Stimulated activated CD4-positive, alpha-beta T cell treated with anti-CD3 and anti-CD28 coated beads, Interleukin-15, amount 100 ng/mL, for 48 hours (primary cell): ENCODE measurements around the gene LSAMP.
"Not testable (repeated sequence)": the region's sequence is repeated elsewhere in the genome, so short reads cannot be mapped to it uniquely, and the experiment has no call there.

ENCODE experiments used
- DNase-seq, 2 donors: peaks; one replicate each; pipeline ENCODE4 v3.0.0-alpha.2; 2020; ENCODE audit warnings: low read depth in 2 of 2

LSAMP gene

DNA sequence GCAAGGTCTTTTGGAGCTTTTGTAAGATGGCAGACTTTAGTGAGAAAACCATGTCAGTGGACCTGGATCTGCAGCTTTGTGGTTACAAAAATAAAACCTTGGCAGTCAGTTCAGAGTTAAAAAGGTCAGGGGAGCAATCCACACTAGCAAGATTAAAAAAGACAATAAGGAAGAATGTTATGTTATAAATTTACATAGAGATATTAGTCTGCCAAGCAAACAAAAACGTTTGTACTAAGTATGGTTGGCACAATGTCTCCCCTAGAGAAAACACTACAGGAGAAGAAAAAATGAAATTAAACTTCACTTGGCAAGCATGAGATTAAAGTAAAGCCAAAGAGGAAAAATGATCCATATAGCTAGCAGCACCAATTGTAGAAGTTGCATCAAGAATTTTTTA is 205.0 kb downstream of the LSAMP start:
- no peak for DNase-seq

DNA sequence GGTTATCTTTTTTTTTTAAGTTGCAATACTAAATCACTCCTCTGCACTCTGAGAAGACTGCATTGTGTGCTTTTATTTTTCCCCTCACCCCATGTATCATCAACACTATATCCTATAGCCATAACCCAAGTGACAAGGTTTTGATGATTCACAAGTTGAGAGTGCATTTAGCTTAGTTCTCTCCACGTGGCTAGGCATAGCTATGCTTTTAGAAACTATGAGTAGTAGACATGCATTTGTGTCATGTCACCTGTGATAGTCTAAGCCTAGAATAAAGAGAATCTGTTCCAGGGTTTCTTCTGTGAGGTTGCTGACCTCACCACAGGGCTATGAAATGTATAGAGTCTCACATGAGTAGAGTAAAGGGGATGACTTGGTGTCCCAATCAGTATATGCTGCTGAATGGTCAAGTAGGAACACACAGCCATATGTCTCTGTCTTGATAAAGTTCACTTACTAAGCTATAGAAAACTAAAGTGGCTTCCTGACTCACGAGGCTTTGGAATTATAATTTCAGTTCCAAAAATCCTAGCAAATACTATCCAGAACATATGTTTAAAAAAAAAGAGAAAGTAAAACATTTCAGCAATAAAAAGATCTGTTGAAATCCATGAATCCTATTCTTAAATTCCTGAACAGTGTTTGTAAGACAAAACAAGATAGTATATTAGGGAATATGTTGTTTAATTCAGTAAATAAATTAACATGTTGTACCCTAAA is 206.3 kb downstream of the LSAMP start:
- no peak for DNase-seq

- no peak for DNase-seq
Measured at GRCh38 chr3:116233711-116234357, 211.5 kb downstream of the LSAMP start.

DNA sequence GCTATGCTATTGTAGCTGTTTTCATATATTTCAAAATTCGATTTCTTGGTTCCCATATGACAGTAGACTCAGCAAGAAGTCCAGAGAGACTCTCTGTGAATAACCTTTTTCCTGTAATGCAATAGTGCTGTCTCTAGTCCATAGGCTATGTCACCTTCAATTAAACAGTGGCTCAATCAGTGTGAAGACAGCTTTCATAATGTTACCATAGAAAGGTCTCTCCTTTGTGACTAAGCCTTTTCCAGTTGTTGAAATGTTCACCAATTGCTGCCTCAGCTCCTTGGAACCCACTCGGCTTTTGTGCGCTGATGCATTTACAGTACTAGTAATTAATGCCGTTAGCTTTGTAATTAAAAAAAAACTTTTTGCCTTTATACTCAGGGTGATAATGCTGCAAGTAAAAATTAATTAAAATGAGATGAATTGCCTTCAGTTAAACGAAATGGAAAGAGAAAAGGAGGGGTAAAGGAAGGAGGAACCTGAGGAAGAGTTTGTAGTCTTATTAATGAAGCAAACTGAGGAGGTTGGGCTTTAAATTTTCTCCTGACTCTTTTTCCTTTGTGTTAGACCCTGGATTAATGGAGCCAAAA is 214.8 kb downstream of the LSAMP start:
- no peak for DNase-seq

DNA sequence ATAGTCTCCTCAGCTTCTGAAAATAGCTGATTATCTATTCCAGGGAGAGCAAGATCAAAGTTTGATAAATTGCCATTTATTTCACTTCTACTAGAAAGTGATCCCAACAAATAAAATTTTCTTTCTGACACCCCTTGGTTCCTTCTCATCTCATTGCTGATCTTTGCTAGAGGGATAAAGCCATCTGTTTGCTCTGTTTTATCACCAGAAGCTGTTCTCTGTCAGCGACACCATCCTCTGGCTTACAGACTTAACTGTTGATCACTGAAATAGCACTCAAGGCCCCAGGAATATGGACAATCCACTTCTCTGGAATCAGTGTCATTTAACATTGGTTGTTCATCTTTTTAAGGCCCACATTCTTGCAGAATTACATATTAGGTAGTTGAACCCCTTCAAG is 219.0 kb downstream of the LSAMP start:
- DNase-seq: no peak

GRCh38 chr3:116216761-116217160 is 228.5 kb downstream of the LSAMP start:
- DNase-seq: no peak

DNA sequence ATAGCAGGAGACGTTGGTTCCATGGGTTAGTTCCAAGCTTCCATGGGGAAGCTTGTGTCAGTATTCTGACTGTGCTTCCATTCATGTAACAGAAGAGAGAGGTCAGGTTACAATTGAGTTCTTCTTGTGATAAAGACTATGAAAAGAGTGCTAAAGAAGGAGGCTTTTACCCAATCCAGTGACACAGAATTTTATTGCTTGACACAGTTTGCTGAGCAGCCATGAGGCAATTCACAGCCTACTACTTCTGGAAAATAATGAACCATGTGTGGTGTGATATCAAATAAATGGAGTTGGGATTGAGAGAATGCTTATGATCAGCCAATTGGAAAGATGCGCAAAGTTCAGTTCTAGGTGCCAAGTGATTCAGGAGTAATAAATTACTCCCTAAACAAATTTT is 233.4 kb downstream of the LSAMP start:
- DNase-seq: no peak

DNA sequence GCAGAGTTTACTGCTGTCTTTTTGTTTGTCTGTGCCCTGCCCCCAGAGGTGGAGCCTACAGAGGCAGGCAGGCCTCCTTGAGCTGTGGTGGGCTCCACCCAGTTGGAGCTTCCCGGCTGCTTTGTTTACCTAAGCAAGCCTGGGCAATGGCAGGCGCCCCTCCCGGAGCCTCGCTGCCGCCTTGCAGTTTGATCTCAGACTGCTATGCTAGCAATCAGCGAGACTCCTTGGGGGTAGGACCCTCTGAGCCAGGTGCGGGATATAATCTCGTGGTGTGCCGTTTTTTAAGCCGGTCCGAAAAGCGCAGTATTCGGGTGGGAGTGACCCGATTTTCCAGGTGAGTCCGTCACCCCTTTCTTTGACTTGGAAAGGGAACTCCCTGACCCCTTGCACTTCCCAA is 236.5 kb downstream of the LSAMP start:
- DNase-seq: not testable (repeated sequence)

GRCh38 chr3:116200956-116201690 is 244.2 kb downstream of the LSAMP start:
- DNase-seq: no peak

- no peak for DNase-seq
Measured at GRCh38 chr3:116199063-116199462, 246.2 kb downstream of the LSAMP start.

- no peak for DNase-seq
Measured at GRCh38 chr3:116198087-116198486, 247.2 kb downstream of the LSAMP start.

DNA sequence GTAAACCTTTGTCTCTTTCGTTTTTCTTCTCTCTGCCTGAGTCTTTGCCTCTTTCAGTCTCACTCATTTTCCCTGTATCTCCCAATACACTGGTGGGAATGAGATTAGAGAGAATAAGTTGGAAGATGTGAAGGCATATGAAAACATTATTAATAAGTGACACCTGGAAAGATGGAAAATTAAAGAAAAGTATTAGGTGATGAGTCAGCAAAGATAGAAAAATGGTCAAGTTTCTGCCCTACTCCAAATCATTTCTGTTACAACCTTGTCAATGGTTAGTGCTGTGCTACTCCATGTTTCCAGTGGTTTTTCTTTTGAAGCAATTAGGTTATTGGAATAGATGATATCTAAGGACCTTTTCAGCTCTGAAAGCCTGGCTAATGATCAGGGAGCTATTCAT is 252.8 kb downstream of the LSAMP start:
- no peak for DNase-seq

DNA sequence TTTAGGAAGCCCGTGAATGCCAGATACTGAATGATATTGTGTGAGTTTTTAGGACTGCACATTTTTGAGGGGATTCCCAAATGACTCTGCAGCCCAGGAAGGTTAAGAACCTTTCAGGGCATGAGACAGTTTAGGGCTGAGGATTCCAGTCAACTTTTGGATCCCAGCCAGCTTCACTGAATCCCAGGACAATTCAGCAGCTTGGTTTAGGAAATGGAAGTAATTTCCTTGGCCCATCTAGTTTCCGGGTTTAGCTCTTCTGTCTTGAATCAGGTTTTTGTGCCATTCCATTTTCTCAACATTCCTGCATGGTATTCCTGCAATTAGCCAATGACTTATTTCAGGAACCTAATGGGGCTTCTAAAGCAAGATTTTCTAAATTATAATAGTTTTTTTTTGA is 253.9 kb downstream of the LSAMP start:
- DNase-seq: no peak

DNA sequence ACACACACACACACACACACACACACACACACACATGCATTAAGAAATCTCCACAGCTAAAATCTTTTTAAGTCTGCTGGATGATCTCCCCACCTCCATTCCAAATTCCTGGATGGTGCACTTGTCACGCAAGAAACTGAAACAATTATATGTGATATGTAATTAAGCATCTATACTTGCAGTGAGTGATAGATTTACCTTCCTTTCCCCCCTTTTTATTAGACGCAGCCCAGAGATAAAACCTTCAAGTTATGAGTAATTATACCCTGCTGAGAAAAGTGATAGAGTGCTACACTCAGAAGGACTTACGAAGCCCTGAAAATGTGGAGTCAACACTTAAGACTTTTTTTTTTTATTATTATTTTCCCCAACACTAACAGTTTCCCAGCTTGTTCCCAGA is 255.2 kb downstream of the LSAMP start:
- DNase-seq: no peak

DNA sequence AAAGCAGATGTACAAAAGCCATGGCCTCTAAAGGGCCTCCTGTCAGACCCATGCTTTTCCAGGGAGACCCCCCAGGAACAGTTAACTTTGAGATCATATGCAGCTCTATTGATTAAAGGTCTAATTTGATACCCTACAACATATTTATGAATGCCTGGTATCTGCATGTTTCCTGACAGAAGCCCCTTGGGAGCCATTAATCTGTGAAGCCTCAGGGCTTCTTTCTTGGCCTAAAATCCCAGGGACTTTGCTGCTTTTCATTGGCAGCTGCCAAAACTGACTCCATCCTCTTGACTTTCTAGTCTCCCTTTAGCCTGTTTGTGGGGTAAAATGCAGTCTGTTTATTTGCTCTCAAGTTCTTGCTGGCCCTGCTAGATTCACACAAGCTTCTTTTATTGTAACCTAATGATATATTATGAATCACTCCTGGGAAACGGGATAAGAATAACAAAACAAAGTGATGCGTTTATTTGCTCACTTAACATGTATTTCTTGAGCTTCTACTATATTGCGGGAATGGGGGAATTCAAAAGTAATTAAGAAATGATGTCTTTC is 257.0 kb downstream of the LSAMP start:
- no peak for DNase-seq

GRCh38 chr3:116186049-116186448 is 259.2 kb downstream of the LSAMP start:
- DNase-seq: no peak

- no peak for DNase-seq
Measured at GRCh38 chr3:116181159-116181558, 264.1 kb downstream of the LSAMP start.

GRCh38 chr3:116179091-116179490 is 266.2 kb downstream of the LSAMP start:
- no peak for DNase-seq

GRCh38 chr3:116176974-116177555 is 268.2 kb downstream of the LSAMP start:
- no peak for DNase-seq

DNA sequence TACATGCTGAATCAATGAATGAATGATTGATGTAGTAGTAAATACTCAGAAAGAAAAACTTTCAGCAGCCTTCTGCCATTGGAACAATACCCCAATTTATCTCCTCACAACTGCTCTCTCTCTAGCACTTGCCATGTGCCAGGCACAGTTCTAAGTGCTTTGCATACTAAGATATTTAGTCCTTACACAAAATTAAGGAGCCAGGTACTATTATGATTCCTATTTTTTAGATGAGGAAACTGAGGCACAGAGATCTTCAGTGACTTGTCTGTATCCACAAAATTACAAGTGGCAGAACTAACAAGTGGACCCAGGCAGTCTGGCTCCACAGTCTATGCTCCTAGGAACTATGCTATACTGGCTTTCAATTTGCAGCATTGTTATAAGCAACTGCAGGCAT is 279.2 kb downstream of the LSAMP start:
- DNase-seq: no peak

GRCh38 chr3:116165641-116166040 is 279.6 kb downstream of the LSAMP start:
- DNase-seq: no peak

DNA sequence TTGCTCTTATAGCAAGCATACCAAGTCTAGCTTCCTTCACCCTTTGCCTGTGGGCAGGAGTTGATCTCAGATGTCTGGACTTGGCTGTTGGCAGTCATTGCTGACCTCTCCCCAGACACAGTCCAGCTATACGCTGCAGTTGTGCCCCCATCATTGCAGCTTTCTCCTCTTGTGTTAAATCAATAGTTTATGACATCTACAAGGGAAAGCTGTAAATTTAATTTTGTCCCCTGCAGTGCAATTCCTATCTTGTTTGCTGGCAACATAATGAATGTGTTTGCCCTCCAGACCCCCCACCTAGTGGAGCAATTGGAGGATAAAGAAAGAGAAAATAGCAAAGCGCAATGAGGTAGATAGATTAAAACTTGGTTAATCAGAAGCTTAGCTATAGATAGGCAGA is 280.2 kb downstream of the LSAMP start:
- DNase-seq: no peak
